Bronchial epithelial cell (primary cell): ENCODE measurements around the gene HIVEP3. TPM values are rescaled to one million over a fixed set of nuclear protein-coding genes. Genes with fewer than 3 reads are reported as not detected.
A peak's percentile ranks its signal among the peaks of the same experiment; 100 is the strongest.

Experiments
- DNase-seq: peaks from one replicate; pipeline ENCODE4 v3.0.0-alpha.2; 2010; ENCODE audit warnings: low read depth
- FAIRE-seq: peaks from 2 replicates; lab custom pipeline; 2011; peaks lifted over from hg19 to GRCh38; lab: Jason Lieb, UNC
- H3K27me3 ChIP-seq: 2 replicates; pipeline ENCODE4 v1.5.1; 2011; ENCODE audit warnings: low read length; ENCODE audit not compliant: control insufficient read depth, insufficient read depth
- H3K36me3 ChIP-seq: 2 replicates; pipeline ENCODE4 v1.5.1; 2011; ENCODE audit warnings: low read length; ENCODE audit not compliant: control insufficient read depth, insufficient read depth
- H3K4me3 ChIP-seq: 2 replicates; pipeline ENCODE4 v1.5.1; 2011; ENCODE audit warnings: mild to moderate bottlenecking, low read depth, low read length, control low read depth
- CTCF ChIP-seq: IDR thresholded peaks from 2 replicates; pipeline ENCODE4 v1.5.1; 2011; ENCODE audit warnings: mild to moderate bottlenecking, moderate library complexity, low read length, control low read depth, inconsistent platforms; ENCODE audit not compliant: insufficient read depth, severe bottlenecking
- total RNA-seq: library from RNA; depleted of rRNA; stranded (reverse); fragments of >200 nt; gene quantifications from 2 replicates; pipeline ENCODE4 v1.2.1, GENCODE V29; 2014

HIVEP3 gene
- total RNA-seq, 1 donor from 2014 or later, result under 0.01 TPM

- DNase-seq (no peak), FAIRE-seq (no peak)
- no peaks in the 10 kb centered on the region for H3K36me3 ChIP-seq
- TF ChIP-seq CTCF, result no peak
- H3K4me3 ChIP-seq, result no peak overlapping the region
- H3K27me3 ChIP-seq, result no peaks in the 10 kb centered on the region
These were observed 185.7 kb downstream of the HIVEP3 start for GRCh38 chr1:41733021-41733420.

GRCh38 chr1:41731516-41732030 lies 187.1 kb downstream of the HIVEP3 start:
- DNase-seq (no peak), FAIRE-seq (no peak)
- no peaks in the 10 kb centered on the region for H3K36me3 ChIP-seq
- TF ChIP-seq CTCF, result no peak
- no peak overlapping the region for H3K4me3 ChIP-seq
- no peaks in the 10 kb centered on the region for H3K27me3 ChIP-seq

- Histone ChIP-seq H3K36me3 (no peaks in the 10 kb centered on the region), H3K27me3 (no peaks in the 10 kb centered on the region), H3K4me3 (no peak overlapping the region)
- no peak for DNase-seq
- TF ChIP-seq CTCF, result no peak
- peak; percentile 82 for FAIRE-seq
These were observed 187.9 kb downstream of the HIVEP3 start for GRCh38 chr1:41730806-41731205.

- FAIRE-seq (peak; percentile 60), DNase-seq (no peak)
- no peaks in the 10 kb centered on the region for H3K36me3 ChIP-seq
- TF ChIP-seq CTCF, result no peak
- no peaks in the 10 kb centered on the region for H3K27me3 ChIP-seq
- H3K4me3 ChIP-seq, result no peak overlapping the region
These were observed 190.1 kb downstream of the HIVEP3 start for GRCh38 chr1:41728403-41729202.

DNA sequence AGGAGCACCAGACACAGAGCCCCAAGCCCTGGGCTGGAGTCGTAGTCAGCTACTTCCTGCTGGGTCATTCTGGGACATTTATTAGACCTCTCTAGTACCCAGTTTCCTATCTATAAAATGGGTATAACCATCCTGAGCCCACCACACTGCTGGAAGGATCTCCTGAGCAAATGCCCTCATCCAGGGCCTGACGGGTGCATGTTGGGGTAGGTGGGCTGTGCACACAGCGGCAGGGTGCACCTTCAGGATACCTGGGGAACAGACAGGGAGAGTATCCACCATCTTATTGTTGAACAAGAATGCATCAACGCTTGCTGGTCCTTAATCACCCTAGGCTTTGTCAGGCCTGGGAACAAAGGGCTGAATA lies 191.0 kb downstream of the HIVEP3 start:
- no peaks in the 10 kb centered on the region for H3K27me3 ChIP-seq
- no peak for FAIRE-seq

More for the DNA sequence above, 191.0 kb downstream of the HIVEP3 start:
- TF ChIP-seq CTCF, result no peak
- Histone ChIP-seq H3K4me3 (no peak overlapping the region), H3K36me3 (no peaks in the 10 kb centered on the region)
- DNase-seq, result no peak
